GM18505 (cell line): ENCODE data around the gene LCE5A.
"Not testable (repeated sequence)": the region's sequence is repeated elsewhere in the genome, so short reads cannot be mapped to it uniquely, and the experiment has no call there.

Source experiments
- ATAC-seq: cut with Tn5 transposase; IDR thresholded peaks from one replicate; pipeline ENCODE4 v1.9.1; 2021; ENCODE audit not compliant: unreplicated experiment
- POLR2A ChIP-seq: IDR thresholded peaks from 4 replicates; pipeline ENCODE4 v1.6.1; 2011; ENCODE audit warnings: borderline replicate concordance; ENCODE audit not compliant: insufficient read depth, insufficient read length; ENCODE audit errors: extremely low read depth

The LCE5A gene

DNA sequence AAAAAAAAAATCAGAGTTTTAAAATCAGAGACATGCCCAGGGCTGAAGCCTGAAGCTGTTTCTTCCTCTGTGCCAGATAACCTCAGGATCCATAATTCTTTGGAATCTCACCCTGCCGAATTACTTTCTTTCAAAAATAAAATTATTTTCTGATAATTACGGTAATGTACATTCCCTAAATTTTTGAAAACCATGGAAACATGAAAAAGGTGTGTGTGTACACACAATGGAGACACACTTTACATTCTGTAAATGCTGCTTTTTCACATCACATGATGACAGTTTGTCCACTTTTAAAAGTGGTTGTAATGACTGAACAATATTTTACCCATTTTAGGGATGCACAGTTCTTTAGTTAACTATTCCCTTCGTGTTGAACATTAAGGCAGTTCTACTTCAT, 25.2 kb downstream of the LCE5A start:
- TF ChIP-seq POLR2A, result no peak
- no peak for ATAC-seq

DNA sequence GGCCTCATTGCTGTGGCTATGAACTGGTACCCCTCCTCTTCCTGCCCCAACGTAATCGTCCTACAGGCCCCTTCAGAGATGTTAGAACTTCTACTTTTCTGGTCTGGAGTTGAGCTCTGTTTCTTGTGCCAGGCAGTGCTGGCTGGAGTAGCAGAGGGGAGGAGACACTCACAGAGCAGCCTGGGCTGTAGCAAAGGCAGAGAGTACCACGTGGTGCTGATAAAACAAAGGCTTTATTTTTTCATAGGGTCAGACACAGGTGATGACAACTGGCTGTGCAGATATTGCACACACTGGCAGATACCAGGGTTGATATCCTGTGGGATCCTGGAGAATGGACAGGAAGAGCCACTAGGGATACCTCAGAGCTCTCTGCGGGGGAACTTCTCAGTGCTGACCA, 26.9 kb downstream of the LCE5A start:
- TF ChIP-seq POLR2A, result no peak
- ATAC-seq, result no peak

DNA sequence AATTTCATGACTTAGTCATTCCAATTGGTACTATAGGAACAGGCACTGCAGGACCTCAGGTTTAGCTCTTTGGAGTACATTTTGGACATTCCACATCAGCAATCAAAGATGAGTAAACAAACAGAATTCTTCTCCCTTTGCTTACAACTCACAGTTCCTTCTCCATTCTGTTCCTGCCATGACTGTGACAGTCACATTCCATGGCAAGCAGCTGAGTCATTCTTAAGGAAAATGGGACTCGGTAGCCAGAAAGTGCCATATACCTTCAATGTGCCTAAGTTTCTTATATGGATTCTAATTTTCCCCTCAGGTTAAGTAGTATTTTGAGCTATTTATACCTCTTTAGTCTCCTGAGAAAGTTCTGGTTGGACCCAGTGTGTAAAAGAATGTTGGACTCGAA, 29.3 kb downstream of the LCE5A start:
- no peak for TF ChIP-seq POLR2A
- no peak for ATAC-seq

DNA sequence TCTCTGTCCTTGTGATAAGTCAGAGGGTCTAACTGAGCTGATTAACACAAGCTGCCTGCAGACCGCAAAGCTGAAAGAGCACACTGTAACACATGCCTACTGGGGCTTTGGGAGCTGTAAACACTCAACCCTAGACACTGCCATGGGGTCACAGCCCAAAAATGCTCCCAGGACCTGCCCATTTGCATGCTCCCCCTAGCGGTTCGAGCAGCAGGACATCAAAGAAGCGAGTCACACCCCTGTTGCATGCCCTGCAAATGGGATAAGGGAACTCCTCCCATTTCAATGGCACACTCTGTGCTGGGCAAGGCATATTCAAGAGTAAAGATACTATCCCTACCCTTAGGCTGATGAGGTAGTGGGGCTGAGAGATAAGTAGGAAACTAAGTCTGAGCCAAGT, 33.2 kb downstream of the LCE5A start:
- ATAC-seq, result no peak
- no peak for TF ChIP-seq POLR2A

DNA sequence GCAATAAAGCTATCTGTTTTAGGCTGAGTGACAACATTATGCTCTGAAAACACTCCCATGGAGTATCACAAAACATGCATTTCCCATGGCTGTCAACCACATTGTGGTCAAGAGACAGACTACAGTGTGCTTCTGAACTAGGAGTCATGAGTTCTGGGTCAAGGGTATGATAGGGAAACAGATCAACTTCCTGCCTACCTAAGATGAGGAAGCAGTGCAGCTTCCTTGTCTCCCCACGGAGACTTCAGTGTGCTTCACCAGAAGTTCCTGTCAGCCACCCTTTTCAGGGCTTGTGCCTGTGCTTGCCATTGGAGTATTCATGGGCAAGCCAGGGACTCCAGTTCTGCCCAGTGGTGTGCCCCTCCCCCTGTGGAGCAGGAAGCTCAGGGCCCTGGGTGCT, 36.1 kb downstream of the LCE5A start:
- TF ChIP-seq POLR2A, result no peak
- ATAC-seq, result no peak

DNA sequence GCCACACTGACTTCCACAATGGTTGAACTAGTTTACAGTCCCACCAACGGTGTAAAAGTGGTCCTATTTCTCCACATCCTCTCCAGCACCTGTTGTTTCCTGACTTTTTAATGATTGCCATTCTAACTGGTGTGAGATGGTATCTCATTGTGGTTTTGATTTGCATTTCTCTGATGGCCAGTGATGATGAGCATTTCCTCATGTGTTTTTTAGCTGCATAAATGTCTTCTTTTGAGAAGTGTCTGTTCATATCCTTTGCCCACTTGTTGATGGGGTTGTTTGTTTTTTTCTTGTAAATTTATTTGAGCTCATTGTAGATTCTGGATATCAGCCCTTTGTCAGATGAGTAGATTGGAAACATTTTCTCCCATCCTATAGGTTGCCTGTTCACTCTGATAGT, 37.8 kb downstream of the LCE5A start:
- not testable (repeated sequence) for ATAC-seq
